ENCODE measurements around the gene POTEG. TPM values are rescaled to one million over a fixed set of nuclear protein-coding genes. Genes with fewer than 3 reads are reported as not detected.
A peak's percentile ranks its signal among the peaks of the same experiment; 100 is the strongest.
"Not testable (repeated sequence)": the region's sequence is repeated elsewhere in the genome, so short reads cannot be mapped to it uniquely, and the experiment has no call there.

POTEG gene
- total RNA-seq, 1 donor from 2014 or later: not detected

- ATAC-seq; DNase-seq; intact Hi-C loops (cut with micrococcal nuclease): not testable (repeated sequence)
Observed at GRCh38 chr14:19383008-19383584, 51.0 kb downstream of the POTEG start.

GRCh38 chr14:19380137-19380536 lies 54.0 kb downstream of the POTEG start:
- intact Hi-C loops (cut with micrococcal nuclease); DNase-seq; ATAC-seq: not testable (repeated sequence)

- peak; percentile 15 for DNase-seq
- ATAC-seq; intact Hi-C loops (cut with micrococcal nuclease): not testable (repeated sequence)
Observed at GRCh38 chr14:19374451-19374903, 59.7 kb downstream of the POTEG start.

GRCh38 chr14:19372813-19373500 lies 61.2 kb downstream of the POTEG start:
- ATAC-seq; intact Hi-C loops (cut with micrococcal nuclease): not testable (repeated sequence)
- DNase-seq: peak; percentile 32

- ATAC-seq; DNase-seq; intact Hi-C loops (cut with micrococcal nuclease): not testable (repeated sequence)
Observed at GRCh38 chr14:19371767-19372166, 62.4 kb downstream of the POTEG start.

- ATAC-seq; DNase-seq; intact Hi-C loops (cut with micrococcal nuclease): not testable (repeated sequence)
Observed at GRCh38 chr14:19362803-19363202, 71.3 kb downstream of the POTEG start.

- DNase-seq; intact Hi-C loops (cut with micrococcal nuclease); ATAC-seq: not testable (repeated sequence)
Observed at GRCh38 chr14:19362323-19362722, 71.8 kb downstream of the POTEG start.

GRCh38 chr14:19361636-19362253 lies 72.4 kb downstream of the POTEG start:
- ATAC-seq; intact Hi-C loops (cut with micrococcal nuclease); DNase-seq: not testable (repeated sequence)

- DNase-seq; intact Hi-C loops (cut with micrococcal nuclease); ATAC-seq: not testable (repeated sequence)
Observed at GRCh38 chr14:19360937-19361635, 73.1 kb downstream of the POTEG start.
